HepG2 (cell line): ENCODE results near the gene CDK5RAP2. TPM values are rescaled to one million over a fixed set of nuclear protein-coding genes. Genes with fewer than 3 reads are reported as not detected.

Source experiments
- ELF1 ChIP-seq: sonication (generic); formaldehyde crosslinking; IDR thresholded peaks from 2 replicates; pipeline ENCODE4 v1.4.0; 2020; ENCODE audit warnings: missing genetic modification reagents
- GATA4 ChIP-seq: sonication (generic); IDR thresholded peaks from 2 replicates; pipeline ENCODE4 v1.6.1; 2016; ENCODE audit warnings: antibody characterized with exemption, low read depth, borderline replicate concordance
- MED13 ChIP-seq: sonication (generic); formaldehyde crosslinking; IDR thresholded peaks from 2 replicates; pipeline ENCODE4 v1.5.0; 2020; ENCODE audit warnings: missing genetic modification reagents
- PCBP1 ChIP-seq: fragments of 200-400 bp; formaldehyde crosslinking; IDR thresholded peaks from 2 replicates; pipeline ENCODE4 v1.6.1; 2017; ENCODE audit warnings: mild to moderate bottlenecking, low read depth, low read length, borderline replicate concordance
- ZNF143 ChIP-seq: sonication (generic); formaldehyde crosslinking; IDR thresholded peaks from 2 replicates; pipeline ENCODE4 v1.4.0; 2020; ENCODE audit warnings: missing genetic modification reagents
- ZNF232 ChIP-seq: sonication (generic); formaldehyde crosslinking; IDR thresholded peaks from 2 replicates; pipeline ENCODE4 v1.4.0; 2020; ENCODE audit warnings: missing genetic modification reagents, borderline replicate concordance
- ZNF281 ChIP-seq: sonication (generic); formaldehyde crosslinking; IDR thresholded peaks from 2 replicates; pipeline ENCODE4 v1.4.0; 2020; ENCODE audit warnings: missing genetic modification reagents, borderline replicate concordance
- ZNF549 ChIP-seq: sonication (generic); formaldehyde crosslinking; IDR thresholded peaks from 2 replicates; pipeline ENCODE4 v1.5.0; 2020; ENCODE audit warnings: missing genetic modification reagents
- polyA plus RNA-seq, 8 experiments: library from polyadenylated mRNA; depleted of rRNA in 3 of 8; stranded (reverse) in 7 of 8; unstranded in 1 of 8; fragments of >200 nt; fragmentation: Illumina TruSeq in 4 of 8; extraction: Trizol in 4 of 8; gene quantifications; 2 replicates each; pipeline versions ENCODE4 v1.2.1 to v1.2.3, GENCODE V29; 2011 to 2016; ENCODE audit warnings: low read depth in 4 of 8, missing spikeins in 1 of 8, mixed read lengths in 1 of 8; ENCODE audit not compliant: insufficient read depth in 1 of 8
- total RNA-seq, 5 experiments: library from RNA; depleted of rRNA; stranded (reverse); fragments of >200 nt; fragmentation: Illumina TruSeq; extraction: Trizol; gene quantifications; 2 replicates each; pipeline ENCODE4 v1.2.3, GENCODE V29; 2016; ENCODE audit warnings: low read depth in 1 of 5
- TF ChIP-seq, protein P1 (sequence below): sonication (generic); formaldehyde crosslinking; IDR thresholded peaks from 2 replicates; pipeline ENCODE4 v1.5.0; 2020; ENCODE audit warnings: mild to moderate bottlenecking, missing genetic modification reagents, borderline replicate concordance
- TF ChIP-seq, protein P2 (sequence below): sonication (generic); formaldehyde crosslinking; IDR thresholded peaks from 2 replicates; pipeline ENCODE4 v1.5.0; 2020; ENCODE audit warnings: mild to moderate bottlenecking, missing genetic modification reagents, borderline replicate concordance
- TF ChIP-seq, protein P3 (sequence below): sonication (generic); formaldehyde crosslinking; IDR thresholded peaks from 2 replicates; pipeline ENCODE4 v1.8.0; 2022; ENCODE audit warnings: mild to moderate bottlenecking, missing genetic modification reagents, moderate library complexity

Gene CDK5RAP2
- total and polyA plus RNA-seq, 2 of the 13 experiments (the other 11 are each of a cell fraction or from before 2014, with no cell fraction given), result 31.8 to 42.2 TPM

DNA sequence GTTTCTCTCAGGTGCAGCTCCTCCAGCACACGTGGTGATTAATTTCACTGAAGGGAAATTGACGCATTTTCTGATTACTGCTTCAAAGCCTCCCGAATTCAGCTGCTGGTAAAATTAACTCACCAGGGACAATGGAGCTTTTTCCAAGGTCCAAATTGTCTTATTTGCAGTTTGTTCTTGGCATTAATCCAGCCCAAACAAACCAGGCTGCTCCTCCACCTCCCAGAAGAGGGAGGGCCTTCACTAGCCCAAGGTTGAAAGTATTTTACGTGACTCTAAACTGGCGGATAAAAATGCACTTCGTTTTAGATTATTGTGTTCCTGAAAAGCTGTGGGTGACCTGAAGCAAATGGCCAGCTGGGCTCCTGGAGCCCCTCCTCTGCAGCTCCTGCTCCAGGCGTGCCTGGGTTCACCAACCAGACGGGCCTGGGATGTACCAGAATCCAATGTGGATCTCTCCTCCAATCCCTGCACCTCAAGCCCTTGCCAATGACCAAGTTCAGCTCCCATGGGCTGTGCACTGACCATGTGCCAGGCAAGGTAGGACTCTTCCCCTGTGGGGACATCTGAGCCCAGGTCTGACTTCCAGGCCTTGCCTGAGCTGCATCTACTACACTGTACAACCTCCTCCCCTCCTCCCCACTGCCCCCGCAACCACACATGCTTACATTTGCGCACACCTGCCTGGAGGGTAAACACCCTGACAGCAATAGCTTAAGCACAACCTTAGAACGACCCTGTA is 193.4 kb downstream of the CDK5RAP2 start (continued):
- TF ChIP-seq ELF1 (CRISPR knock-in tag) (no peak), ZNF549 (CRISPR knock-in tag) (no peak), PCBP1 (no peak), GATA4 (no peak), MED13 (CRISPR knock-in tag) (no peak), ZNF232 (CRISPR knock-in tag) (peak; percentile 36; the same call in 1 of the 2 replicates), ZNF143 (CRISPR knock-in tag) (no peak), ZNF281 (CRISPR knock-in tag) (no peak)
- TF ChIP-seq, protein P1, sequence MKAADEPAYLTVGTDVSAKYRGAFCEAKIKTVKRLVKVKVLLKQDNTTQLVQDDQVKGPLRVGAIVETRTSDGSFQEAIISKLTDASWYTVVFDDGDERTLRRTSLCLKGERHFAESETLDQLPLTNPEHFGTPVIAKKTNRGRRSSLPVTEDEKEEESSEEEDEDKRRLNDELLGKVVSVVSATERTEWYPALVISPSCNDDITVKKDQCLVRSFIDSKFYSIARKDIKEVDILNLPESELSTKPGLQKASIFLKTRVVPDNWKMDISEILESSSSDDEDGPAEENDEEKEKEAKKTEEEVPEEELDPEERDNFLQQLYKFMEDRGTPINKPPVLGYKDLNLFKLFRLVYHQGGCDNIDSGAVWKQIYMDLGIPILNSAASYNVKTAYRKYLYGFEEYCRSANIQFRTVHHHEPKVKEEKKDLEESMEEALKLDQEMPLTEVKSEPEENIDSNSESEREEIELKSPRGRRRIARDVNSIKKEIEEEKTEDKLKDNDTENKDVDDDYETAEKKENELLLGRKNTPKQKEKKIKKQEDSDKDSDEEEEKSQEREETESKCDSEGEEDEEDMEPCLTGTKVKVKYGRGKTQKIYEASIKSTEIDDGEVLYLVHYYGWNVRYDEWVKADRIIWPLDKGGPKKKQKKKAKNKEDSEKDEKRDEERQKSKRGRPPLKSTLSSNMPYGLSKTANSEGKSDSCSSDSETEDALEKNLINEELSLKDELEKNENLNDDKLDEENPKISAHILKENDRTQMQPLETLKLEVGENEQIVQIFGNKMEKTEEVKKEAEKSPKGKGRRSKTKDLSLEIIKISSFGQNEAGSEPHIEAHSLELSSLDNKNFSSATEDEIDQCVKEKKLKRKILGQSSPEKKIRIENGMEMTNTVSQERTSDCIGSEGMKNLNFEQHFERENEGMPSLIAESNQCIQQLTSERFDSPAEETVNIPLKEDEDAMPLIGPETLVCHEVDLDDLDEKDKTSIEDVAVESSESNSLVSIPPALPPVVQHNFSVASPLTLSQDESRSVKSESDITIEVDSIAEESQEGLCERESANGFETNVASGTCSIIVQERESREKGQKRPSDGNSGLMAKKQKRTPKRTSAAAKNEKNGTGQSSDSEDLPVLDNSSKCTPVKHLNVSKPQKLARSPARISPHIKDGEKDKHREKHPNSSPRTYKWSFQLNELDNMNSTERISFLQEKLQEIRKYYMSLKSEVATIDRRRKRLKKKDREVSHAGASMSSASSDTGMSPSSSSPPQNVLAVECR (CRISPR knock-in tag), result 0 out of 2 replicates have a peak, but pooled peaks have one; percentile 25
- TF ChIP-seq, protein P2, sequence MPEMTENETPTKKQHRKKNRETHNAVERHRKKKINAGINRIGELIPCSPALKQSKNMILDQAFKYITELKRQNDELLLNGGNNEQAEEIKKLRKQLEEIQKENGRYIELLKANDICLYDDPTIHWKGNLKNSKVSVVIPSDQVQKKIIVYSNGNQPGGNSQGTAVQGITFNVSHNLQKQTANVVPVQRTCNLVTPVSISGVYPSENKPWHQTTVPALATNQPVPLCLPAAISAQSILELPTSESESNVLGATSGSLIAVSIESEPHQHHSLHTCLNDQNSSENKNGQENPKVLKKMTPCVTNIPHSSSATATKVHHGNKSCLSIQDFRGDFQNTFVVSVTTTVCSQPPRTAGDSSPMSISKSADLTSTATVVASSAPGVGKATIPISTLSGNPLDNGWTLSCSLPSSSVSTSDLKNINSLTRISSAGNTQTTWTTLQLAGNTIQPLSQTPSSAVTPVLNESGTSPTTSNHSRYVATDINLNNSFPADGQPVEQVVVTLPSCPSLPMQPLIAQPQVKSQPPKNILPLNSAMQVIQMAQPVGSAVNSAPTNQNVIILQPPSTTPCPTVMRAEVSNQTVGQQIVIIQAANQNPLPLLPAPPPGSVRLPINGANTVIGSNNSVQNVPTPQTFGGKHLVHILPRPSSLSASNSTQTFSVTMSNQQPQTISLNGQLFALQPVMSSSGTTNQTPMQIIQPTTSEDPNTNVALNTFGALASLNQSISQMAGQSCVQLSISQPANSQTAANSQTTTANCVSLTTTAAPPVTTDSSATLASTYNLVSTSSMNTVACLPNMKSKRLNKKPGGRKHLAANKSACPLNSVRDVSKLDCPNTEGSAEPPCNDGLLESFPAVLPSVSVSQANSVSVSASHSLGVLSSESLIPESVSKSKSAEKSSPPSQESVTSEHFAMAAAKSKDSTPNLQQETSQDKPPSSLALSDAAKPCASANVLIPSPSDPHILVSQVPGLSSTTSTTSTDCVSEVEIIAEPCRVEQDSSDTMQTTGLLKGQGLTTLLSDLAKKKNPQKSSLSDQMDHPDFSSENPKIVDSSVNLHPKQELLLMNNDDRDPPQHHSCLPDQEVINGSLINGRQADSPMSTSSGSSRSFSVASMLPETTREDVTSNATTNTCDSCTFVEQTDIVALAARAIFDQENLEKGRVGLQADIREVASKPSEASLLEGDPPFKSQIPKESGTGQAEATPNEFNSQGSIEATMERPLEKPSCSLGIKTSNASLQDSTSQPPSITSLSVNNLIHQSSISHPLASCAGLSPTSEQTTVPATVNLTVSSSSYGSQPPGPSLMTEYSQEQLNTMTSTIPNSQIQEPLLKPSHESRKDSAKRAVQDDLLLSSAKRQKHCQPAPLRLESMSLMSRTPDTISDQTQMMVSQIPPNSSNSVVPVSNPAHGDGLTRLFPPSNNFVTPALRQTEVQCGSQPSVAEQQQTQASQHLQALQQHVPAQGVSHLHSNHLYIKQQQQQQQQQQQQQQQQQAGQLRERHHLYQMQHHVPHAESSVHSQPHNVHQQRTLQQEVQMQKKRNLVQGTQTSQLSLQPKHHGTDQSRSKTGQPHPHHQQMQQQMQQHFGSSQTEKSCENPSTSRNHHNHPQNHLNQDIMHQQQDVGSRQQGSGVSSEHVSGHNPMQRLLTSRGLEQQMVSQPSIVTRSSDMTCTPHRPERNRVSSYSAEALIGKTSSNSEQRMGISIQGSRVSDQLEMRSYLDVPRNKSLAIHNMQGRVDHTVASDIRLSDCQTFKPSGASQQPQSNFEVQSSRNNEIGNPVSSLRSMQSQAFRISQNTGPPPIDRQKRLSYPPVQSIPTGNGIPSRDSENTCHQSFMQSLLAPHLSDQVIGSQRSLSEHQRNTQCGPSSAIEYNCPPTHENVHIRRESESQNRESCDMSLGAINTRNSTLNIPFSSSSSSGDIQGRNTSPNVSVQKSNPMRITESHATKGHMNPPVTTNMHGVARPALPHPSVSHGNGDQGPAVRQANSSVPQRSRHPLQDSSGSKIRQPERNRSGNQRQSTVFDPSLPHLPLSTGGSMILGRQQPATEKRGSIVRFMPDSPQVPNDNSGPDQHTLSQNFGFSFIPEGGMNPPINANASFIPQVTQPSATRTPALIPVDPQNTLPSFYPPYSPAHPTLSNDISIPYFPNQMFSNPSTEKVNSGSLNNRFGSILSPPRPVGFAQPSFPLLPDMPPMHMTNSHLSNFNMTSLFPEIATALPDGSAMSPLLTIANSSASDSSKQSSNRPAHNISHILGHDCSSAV (CRISPR knock-in tag), result no peak
- TF ChIP-seq, protein P3, sequence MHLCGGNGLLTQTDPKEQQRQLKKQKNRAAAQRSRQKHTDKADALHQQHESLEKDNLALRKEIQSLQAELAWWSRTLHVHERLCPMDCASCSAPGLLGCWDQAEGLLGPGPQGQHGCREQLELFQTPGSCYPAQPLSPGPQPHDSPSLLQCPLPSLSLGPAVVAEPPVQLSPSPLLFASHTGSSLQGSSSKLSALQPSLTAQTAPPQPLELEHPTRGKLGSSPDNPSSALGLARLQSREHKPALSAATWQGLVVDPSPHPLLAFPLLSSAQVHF (CRISPR knock-in tag), result no peak
